A172 (cell line): Measurements from ENCODE around the gene MST1. TPM values are rescaled to one million over a fixed set of nuclear protein-coding genes. Genes with fewer than 3 reads are reported as not detected.

Experiments
- DNase-seq: peaks from one replicate; pipeline ENCODE4 v3.0.0-alpha.2; 2015; ENCODE audit warnings: low spot score
- total RNA-seq: library from RNA; depleted of rRNA; stranded (reverse); fragments of >200 nt; shearing (Covaris generic); gene quantifications from 2 replicates; pipeline ENCODE4 v1.2.3, GENCODE V29; 2014; rRNA removed

MST1 gene
- total RNA-seq, 1 experiment from 2014 or later: 0.72 TPM

GRCh38 chr3:49634736-49635135 lies 54.5 kb downstream of the MST1 start:
- no peak for DNase-seq

Other genes with a start within 250 kb of the MST1 start
- gene DAG1, start 219.2 kb downstream of the MST1 start, total RNA-seq: 132 and 135 TPM in 2 replicates
- 0.10 and 0.12 TPM in 2 replicates for gene BSN, start 135.0 kb downstream of the MST1 start, total RNA-seq
- gene APEH, start 15.1 kb downstream of the MST1 start, total RNA-seq: 120 and 144 TPM in 2 replicates
- gene RNF123, start 83 bp upstream of the MST1 start, total RNA-seq: 17.3 and 55.0 TPM in 2 replicates
- 0.41 and 1.0 TPM in 2 replicates for gene AMIGO3, start 30.2 kb upstream of the MST1 start, total RNA-seq
- gene GMPPB, start 34.5 kb upstream of the MST1 start, total RNA-seq: 25.6 and 27.3 TPM in 2 replicates
- gene IP6K1, start 97.1 kb upstream of the MST1 start, total RNA-seq: 26.6 and 31.0 TPM in 2 replicates
- not detected in 2 replicates for gene CDHR4, start 110.4 kb upstream of the MST1 start, total RNA-seq
- 2.8 and 6.4 TPM in 2 replicates for gene INKA1, start 113.8 kb upstream of the MST1 start, total RNA-seq
- 13.1 and 19.7 TPM in 2 replicates for gene UBA7, start 124.5 kb upstream of the MST1 start, total RNA-seq
- gene TRAIP, start 167.1 kb upstream of the MST1 start, total RNA-seq: 12.8 and 16.1 TPM in 2 replicates
- not detected in 2 replicates for gene CAMKV, start 180.4 kb upstream of the MST1 start, total RNA-seq
- gene MST1R, start 214.4 kb upstream of the MST1 start, total RNA-seq: 1.1 and 1.9 TPM in 2 replicates
- 11.0 and 12.0 TPM in 2 replicates for gene MON1A, start 240.3 kb upstream of the MST1 start, total RNA-seq